ENCODE measurements around the gene EDARADD.
"Not testable (repeated sequence)": the region's sequence is repeated elsewhere in the genome, so short reads cannot be mapped to it uniquely, and the experiment has no call there.

Gene EDARADD

DNA sequence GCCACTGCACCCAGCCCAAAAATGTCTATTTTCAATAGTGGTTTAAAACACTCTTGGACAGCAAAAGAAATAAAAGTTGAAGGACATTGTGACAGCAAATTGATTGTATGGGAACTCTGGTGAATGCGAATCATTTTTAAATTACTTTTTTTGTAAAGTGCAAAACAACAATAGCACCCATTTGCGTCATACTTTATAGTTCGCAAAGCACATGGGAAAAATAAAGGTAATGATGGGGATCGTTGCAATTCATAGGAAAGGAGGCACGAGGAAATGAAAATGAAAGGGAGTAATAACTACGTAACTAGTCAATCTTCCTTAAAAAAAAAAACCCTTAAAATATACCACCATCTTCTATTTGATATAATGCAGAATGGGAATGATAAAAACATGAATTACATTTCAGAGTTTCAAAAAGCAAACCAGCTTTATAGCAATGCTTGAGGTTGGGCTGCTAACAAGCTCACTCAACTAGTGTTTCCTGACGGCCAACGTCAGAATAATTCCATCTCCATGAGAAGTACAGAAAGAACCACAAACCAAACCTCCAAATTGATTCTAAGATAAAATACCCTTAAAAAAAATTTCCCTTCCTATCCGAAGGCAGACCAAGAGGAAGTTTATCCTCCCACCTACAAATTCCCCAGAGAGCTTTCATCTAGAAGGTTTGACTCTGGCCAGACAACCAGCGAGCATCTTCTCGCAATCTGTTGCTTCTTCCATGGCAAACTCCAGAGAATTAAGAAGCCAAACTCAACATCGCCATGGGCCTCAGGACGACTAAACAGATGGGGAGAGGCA, at the start of gene EDARADD:
Gene EDARADD (plus strand): TSS at position 606 of the 801 bp plus-strand sequence. CDS start 159 bp downstream, at position 765.
- Histone ChIP-seq H3K9ac (ENCODE audit: low read depth, low read length) (peak within 1 kb of the TSS; percentile 96), H3K9me3 (ENCODE audit: control insufficient read depth, insufficient read depth, low read length) (no peaks in the 10 kb centered on the region), H3K36me3 (ENCODE audit: insufficient read depth, low read length) (no peaks in the 10 kb centered on the region), H3K4me1 (ENCODE audit: insufficient read depth, low read length) (peaks cover 4% of the 10 kb centered on the region; the same call in 1 of the 2 replicates)

DNA sequence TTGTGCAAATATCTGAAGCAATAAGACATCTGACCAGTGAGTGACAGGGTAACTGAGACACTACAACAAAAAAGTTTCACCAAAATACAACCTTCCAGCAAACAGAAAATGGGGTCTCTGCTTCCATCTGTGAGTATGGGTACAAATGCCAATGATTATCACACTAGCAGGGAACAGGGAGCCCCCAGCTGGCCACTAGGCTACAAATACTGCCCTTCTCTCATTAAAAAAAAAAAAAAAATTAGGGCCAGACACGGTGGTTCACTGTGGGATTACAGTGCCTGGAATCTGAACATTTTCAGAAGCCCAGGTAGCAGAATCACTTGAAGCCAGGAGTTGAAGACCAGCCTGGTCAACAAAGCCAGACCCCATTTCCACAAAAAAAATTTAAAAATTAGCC, 48.4 kb upstream of the EDARADD start:
- Histone ChIP-seq H3K4me1 (ENCODE audit: insufficient read depth, low read length) (no peaks in the 10 kb centered on the region; the same call in 1 of the 2 replicates), H3K9ac (ENCODE audit: low read depth, low read length) (no peak overlapping the region), H3K36me3 (ENCODE audit: insufficient read depth, low read length) (no peaks in the 10 kb centered on the region), H3K9me3 (ENCODE audit: control insufficient read depth, insufficient read depth, low read length) (no peaks in the 10 kb centered on the region)

- H3K4me1 ChIP-seq (ENCODE audit: insufficient read depth, low read length), result no peaks in the 10 kb centered on the region; the same call in 1 of the 2 replicates
Measured at GRCh38 chr1:236348071-236348470, 46.0 kb upstream of the EDARADD start.

GRCh38 chr1:236350308-236350707, 43.8 kb upstream of the EDARADD start:
- Histone ChIP-seq H3K9me3 (ENCODE audit: control insufficient read depth, insufficient read depth, low read length) (no peaks in the 10 kb centered on the region), H3K36me3 (ENCODE audit: insufficient read depth, low read length) (no peaks in the 10 kb centered on the region), H3K9ac (ENCODE audit: low read depth, low read length) (no peak overlapping the region), H3K4me1 (ENCODE audit: insufficient read depth, low read length) (no peaks in the 10 kb centered on the region)

More at GRCh38 chr1:236348071-236348470, 46.0 kb upstream of the EDARADD start:
- no peaks in the 10 kb centered on the region for H3K36me3 ChIP-seq (ENCODE audit: insufficient read depth, low read length)
- no peaks in the 10 kb centered on the region for H3K9me3 ChIP-seq (ENCODE audit: control insufficient read depth, insufficient read depth, low read length)
- no peak overlapping the region for H3K9ac ChIP-seq (ENCODE audit: low read depth, low read length)

DNA sequence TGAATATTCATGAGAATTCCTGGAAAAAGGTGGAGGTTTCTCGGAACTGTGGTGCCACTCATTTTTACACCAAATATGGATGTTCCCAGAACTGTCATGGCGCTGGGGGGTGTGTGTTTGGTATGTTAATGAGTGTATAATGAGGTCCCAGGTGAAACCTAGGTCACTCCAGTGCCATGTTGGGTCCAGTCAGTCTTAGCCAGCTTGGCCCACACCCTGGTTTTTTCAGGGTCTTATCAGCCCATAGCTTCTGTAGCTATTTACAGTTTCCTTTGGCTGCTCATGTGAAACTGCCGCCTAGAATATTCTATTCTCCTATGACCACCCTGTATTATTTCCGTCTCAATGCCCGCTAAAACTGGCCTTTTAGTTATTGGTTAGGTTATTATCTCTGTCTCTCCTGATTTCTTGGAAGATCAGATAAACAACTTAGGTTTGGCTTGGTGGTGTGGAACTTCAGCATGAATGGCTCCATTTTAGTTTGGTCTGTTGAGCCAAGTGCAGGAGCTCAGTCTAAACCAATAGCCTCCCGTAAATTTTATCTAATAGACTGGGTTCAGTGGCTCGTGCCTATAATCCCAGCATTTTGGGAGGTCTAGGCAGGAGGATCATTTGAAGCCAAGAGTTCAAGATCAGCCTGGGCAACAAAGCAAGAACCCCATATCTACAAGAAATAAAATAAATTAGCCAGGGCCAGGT, 42.1 kb upstream of the EDARADD start:
- Histone ChIP-seq H3K9me3 (ENCODE audit: control insufficient read depth, insufficient read depth, low read length) (no peaks in the 10 kb centered on the region), H3K36me3 (ENCODE audit: insufficient read depth, low read length) (no peaks in the 10 kb centered on the region), H3K4me1 (ENCODE audit: insufficient read depth, low read length) (no peaks in the 10 kb centered on the region), H3K9ac (ENCODE audit: low read depth, low read length) (no peak overlapping the region)

GRCh38 chr1:236352747-236353146, 41.3 kb upstream of the EDARADD start:
- not testable (repeated sequence) for H3K4me1 ChIP-seq (ENCODE audit: insufficient read depth, low read length); H3K9me3 ChIP-seq (ENCODE audit: control insufficient read depth, insufficient read depth, low read length); H3K36me3 ChIP-seq (ENCODE audit: insufficient read depth, low read length); H3K9ac ChIP-seq (ENCODE audit: low read depth, low read length)

DNA sequence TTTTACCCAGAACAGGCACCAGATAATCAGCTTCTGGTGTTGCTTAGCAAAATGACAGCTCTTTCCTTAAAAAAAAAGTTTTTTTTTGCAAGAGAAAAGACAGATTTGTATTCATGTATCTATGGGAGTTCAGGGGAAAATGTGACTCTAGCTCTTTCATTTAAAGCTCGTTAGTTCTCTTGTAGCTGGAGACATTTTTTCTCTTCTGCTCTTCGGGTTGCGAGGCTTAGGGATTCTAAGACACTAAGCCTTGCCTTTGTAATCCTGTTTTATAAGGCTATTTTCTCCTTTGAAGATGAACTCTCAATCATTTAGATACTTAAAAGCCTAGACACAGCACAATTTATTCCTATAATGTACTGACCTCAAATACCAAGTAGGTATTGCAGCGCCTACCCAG, 40.3 kb upstream of the EDARADD start:
- Histone ChIP-seq H3K9ac (ENCODE audit: low read depth, low read length) (no peak overlapping the region), H3K36me3 (ENCODE audit: insufficient read depth, low read length) (no peaks in the 10 kb centered on the region), H3K4me1 (ENCODE audit: insufficient read depth, low read length) (no peaks in the 10 kb centered on the region), H3K9me3 (ENCODE audit: control insufficient read depth, insufficient read depth, low read length) (no peaks in the 10 kb centered on the region)

DNA sequence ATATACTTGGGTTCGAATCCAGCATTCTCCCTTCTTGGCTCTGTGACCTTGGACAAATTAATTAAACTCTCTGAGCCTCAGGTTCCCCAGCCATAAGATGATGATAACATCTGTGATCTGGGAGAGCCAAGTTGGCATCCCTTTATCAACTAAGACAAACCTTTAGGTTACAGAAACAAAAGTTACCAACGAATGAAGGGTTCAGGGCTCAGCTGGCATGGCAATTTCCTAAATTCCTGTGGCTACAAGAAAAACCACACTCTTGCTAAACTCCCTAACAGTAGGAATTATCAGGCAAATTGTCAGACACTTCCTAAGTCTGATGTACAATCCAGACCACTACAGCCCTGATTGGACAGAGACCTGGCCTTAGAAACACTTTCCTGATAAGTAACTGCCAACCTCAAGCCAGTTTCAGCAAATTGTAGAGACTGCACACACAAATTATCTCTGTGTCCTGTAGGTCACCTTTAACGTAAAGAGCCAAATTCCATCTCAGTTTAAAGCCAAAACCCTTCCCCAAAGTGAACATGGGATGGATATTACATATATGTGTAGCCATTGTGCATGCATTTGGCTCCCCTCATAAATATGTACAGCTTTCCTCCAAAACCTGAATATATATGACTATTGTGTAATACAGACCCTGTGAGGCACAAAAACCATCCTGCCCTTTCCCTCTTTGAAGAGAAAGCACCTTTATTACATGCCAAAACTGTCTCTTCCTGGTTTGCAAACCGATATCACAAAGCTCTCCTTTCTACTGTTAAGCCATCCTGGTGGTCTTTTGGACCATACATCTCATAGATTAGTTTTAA, 39.5 kb upstream of the EDARADD start:
- H3K9me3 ChIP-seq (ENCODE audit: control insufficient read depth, insufficient read depth, low read length), result no peaks in the 10 kb centered on the region
- no peaks in the 10 kb centered on the region for H3K36me3 ChIP-seq (ENCODE audit: insufficient read depth, low read length)
- no peaks in the 10 kb centered on the region for H3K4me1 ChIP-seq (ENCODE audit: insufficient read depth, low read length)
- H3K9ac ChIP-seq (ENCODE audit: low read depth, low read length), result no peak overlapping the region

DNA sequence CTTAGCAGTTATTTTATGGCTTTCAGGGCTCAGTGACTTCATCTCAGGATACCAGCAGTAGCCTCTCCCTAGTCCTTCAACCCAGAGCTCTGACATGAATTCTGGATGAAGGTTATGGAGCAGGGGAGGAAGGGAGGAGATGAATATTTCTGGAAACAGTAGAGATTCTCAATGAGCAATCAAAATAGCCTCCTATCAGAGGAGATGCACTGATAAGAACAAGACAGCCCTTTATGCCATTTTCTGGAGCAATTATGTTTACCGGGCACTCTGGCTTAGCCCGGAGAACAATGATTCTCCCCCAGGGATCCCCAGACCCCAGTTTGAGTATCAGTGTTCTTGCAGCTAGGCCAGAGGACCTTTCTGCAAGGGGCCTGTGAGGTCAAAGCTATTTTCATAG, 37.9 kb upstream of the EDARADD start:
- no peaks in the 10 kb centered on the region for H3K36me3 ChIP-seq (ENCODE audit: insufficient read depth, low read length)
- no peak overlapping the region for H3K9ac ChIP-seq (ENCODE audit: low read depth, low read length)
- H3K4me1 ChIP-seq (ENCODE audit: insufficient read depth, low read length), result no peaks in the 10 kb centered on the region
- no peaks in the 10 kb centered on the region for H3K9me3 ChIP-seq (ENCODE audit: control insufficient read depth, insufficient read depth, low read length)

DNA sequence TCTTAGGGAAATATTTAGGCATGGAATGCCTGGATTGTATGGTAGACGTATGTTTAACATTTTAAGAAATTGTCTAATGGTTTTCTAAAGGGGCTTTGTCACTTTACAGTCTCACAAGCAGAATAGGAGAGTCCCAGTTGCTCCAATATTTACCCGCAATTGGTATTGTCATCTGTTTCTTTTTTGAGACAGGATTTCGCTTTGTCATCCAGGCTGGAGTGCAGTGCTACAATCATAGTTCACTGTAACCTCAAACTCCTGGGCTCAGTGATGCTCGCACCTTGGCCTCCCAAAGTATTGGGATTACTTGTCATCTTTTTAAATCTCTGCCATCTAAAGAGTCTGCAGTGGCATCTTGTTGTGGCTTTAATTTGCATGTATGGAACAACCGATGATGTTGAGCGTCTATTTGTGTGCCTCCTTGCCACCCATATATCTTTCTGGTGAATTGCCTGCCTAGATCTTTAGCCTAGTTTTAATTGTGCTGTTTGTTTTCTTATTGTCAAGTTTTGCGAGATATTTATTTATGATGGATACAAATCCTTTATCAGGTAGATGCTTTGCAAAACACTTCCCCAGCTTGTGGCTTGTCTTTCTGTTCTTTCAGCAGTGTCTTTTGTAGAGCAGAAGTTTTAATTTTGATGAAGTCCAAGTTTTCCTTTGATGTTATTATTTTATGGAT, 32.0 kb upstream of the EDARADD start:
- H3K9ac ChIP-seq (ENCODE audit: low read depth, low read length), result no peak overlapping the region
- H3K4me1 ChIP-seq (ENCODE audit: insufficient read depth, low read length), result no peaks in the 10 kb centered on the region
- no peaks in the 10 kb centered on the region for H3K36me3 ChIP-seq (ENCODE audit: insufficient read depth, low read length)
- no peaks in the 10 kb centered on the region for H3K9me3 ChIP-seq (ENCODE audit: control insufficient read depth, insufficient read depth, low read length)

GRCh38 chr1:236363237-236363636, 30.8 kb upstream of the EDARADD start:
- Histone ChIP-seq H3K36me3 (ENCODE audit: insufficient read depth, low read length) (no peaks in the 10 kb centered on the region), H3K9ac (ENCODE audit: low read depth, low read length) (no peak overlapping the region), H3K4me1 (ENCODE audit: insufficient read depth, low read length) (no peaks in the 10 kb centered on the region), H3K9me3 (ENCODE audit: control insufficient read depth, insufficient read depth, low read length) (no peaks in the 10 kb centered on the region)

GRCh38 chr1:236365999-236366570, 28.0 kb upstream of the EDARADD start:
- no peaks in the 10 kb centered on the region for H3K36me3 ChIP-seq (ENCODE audit: insufficient read depth, low read length)
- no peaks in the 10 kb centered on the region for H3K9me3 ChIP-seq (ENCODE audit: control insufficient read depth, insufficient read depth, low read length)
- no peaks in the 10 kb centered on the region for H3K4me1 ChIP-seq (ENCODE audit: insufficient read depth, low read length)
- H3K9ac ChIP-seq (ENCODE audit: low read depth, low read length), result no peak overlapping the region

DNA sequence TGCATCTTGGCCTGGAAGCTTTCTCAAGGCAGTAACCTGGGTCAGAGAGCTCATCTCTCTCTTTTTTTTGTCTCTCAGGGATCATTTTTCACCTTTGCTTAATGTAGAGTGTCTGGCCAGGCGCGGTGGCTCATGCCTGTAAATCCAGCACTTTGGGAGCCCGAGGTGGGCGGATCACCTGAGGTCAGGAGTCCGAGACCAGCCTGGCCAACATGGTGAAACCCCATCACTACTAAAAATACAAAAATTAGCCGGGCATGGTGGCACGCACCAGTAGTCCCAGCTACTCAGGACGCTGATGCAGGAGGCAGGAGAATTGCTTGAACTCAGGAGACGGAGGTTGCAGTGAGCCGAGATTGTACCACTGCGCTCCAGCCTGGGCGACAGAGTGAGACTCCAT, 27.4 kb upstream of the EDARADD start:
- not testable (repeated sequence) for H3K9me3 ChIP-seq (ENCODE audit: control insufficient read depth, insufficient read depth, low read length); H3K9ac ChIP-seq (ENCODE audit: low read depth, low read length)

GRCh38 chr1:236370420-236370819, 23.7 kb upstream of the EDARADD start:
- Histone ChIP-seq H3K4me1 (ENCODE audit: insufficient read depth, low read length) (no peaks in the 10 kb centered on the region), H3K9me3 (ENCODE audit: control insufficient read depth, insufficient read depth, low read length) (no peaks in the 10 kb centered on the region), H3K9ac (ENCODE audit: low read depth, low read length) (no peak overlapping the region), H3K36me3 (ENCODE audit: insufficient read depth, low read length) (no peaks in the 10 kb centered on the region)

More for the DNA sequence above, 27.4 kb upstream of the EDARADD start:
- H3K4me1 ChIP-seq (ENCODE audit: insufficient read depth, low read length); H3K36me3 ChIP-seq (ENCODE audit: insufficient read depth, low read length): not testable (repeated sequence)

All from ES-I3 (cell line).